Mesothelial cell of epicardium (in vitro differentiated cells): Measurements from ENCODE around the gene HELT. TPM values are rescaled to one million over a fixed set of nuclear protein-coding genes. Genes with fewer than 3 reads are reported as not detected.

Source experiments
- total RNA-seq: library from RNA; stranded (reverse); gene quantifications from 3 replicates; pipeline ENCODE4 v1.2.1, GENCODE V29; 2021

HELT gene
- total RNA-seq, 1 donor from 2014 or later, result not detected

Other genes with a start within 250 kb of the HELT start
- gene ACSL1, start 192.5 kb upstream of the HELT start, total RNA-seq, result 18.0 to 20.9 TPM (median 19.2 TPM) in 3 replicates
- gene SLC25A4, start 124.8 kb downstream of the HELT start, total RNA-seq, result 24.3 to 27.5 TPM (median 25.4 TPM) in 3 replicates
- 28.2 to 30.2 TPM (median 29.2 TPM) in 3 replicates for gene CFAP97, start 185.5 kb downstream of the HELT start, total RNA-seq
- 10.9 to 12.8 TPM (median 12.1 TPM) in 3 replicates for gene SNX25, start 191.1 kb downstream of the HELT start, total RNA-seq